ENCODE results near the gene LAMP1.

The LAMP1 gene

DNA sequence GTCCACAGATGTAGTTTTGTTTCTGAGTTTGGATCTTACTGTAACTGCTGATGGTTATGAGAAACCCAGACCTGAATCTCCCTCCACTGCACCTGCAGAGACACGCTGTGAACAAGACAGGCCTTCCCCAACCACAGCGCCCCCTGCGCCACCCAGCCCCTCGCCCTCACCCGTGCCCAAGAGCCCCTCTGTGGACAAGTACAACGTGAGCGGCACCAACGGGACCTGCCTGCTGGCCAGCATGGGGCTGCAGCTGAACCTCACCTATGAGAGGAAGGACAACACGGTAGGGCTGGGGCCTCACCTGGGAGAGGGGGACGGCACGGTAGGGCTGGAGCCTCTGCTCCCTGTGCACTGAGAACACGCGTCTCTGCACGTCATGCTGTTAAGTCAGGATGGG, 22.3 kb downstream of the LAMP1 start:
- peaks cover 49% of the 10 kb centered on the region for H3K36me3 ChIP-seq (ENCODE audit: control insufficient read depth, low read length)
- H4K20me1 ChIP-seq (ENCODE audit: control insufficient read depth, insufficient read depth, low read depth, low read length): peaks cover 3% of the 10 kb centered on the region; the same call in 1 of the 2 replicates
- TF ChIP-seq CTCF (IDR thresholded peaks at IDR 0.05; ENCODE audit: low read depth, low read length, poor library complexity, severe bottlenecking): no peak
- TF ChIP-seq EZH2phosphoT487 (IDR thresholded peaks at IDR 0.05; ENCODE audit: borderline replicate concordance, low read length): no peak

DNA sequence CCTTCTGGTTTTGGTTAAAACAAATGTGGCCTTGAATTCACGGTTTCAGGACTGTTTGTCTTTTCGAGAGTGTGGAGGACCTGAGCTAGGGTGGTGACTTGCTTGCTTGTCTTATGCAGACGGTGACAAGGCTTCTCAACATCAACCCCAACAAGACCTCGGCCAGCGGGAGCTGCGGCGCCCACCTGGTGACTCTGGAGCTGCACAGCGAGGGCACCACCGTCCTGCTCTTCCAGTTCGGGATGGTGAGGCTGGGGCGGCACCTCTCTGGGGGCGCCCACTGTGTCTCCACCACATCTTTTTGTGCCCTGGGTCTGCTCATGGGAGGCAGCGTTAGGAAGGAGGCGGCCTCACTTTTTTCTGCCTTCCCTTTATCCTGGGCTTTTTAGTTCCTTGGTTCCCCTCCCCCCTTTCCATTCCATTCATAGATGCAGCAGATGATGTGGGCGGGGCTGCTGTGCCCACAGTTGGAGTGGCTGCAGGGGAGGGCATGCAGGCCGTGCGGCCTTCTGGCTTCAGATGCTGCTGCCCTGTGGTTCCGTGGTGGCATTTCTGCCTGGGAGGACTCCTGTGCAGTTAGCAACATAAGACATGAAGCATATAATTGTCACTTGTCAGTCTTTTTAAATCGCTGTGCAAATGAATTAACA, 23.3 kb downstream of the LAMP1 start:
- H3K27me3 ChIP-seq (ENCODE audit: control insufficient read depth, low read length): no peaks in the 10 kb centered on the region
- H3K36me3 ChIP-seq (ENCODE audit: control insufficient read depth, low read length): peaks cover 49% of the 10 kb centered on the region
- H3K4me2 ChIP-seq (ENCODE audit: low read length): no peak overlapping the region
- no peak overlapping the region for H3K4me3 ChIP-seq (ENCODE audit: low read length)
- no peaks in the 10 kb centered on the region for H3F3A ChIP-seq (ENCODE audit: control insufficient read depth, insufficient read depth)
- TF ChIP-seq CTCF (IDR thresholded peaks at IDR 0.05; ENCODE audit: low read depth, low read length, poor library complexity, severe bottlenecking) (no peak), EZH2phosphoT487 (IDR thresholded peaks at IDR 0.05; ENCODE audit: borderline replicate concordance, low read length) (no peak)
- no peak overlapping the region for H3K27ac ChIP-seq (ENCODE audit: low read depth, low read length)
- H4K20me1 ChIP-seq (ENCODE audit: control insufficient read depth, insufficient read depth, low read depth, low read length): peaks cover 3% of the 10 kb centered on the region; the same call in 1 of the 2 replicates
- H3K4me1 ChIP-seq (ENCODE audit: control insufficient read depth, low read length): no peaks in the 10 kb centered on the region
- no peaks in the 10 kb centered on the region for H3K9me2 ChIP-seq (replicated peaks; ENCODE audit: control insufficient read depth, low read length)
- no peaks in the 10 kb centered on the region for H3K79me2 ChIP-seq (ENCODE audit: control insufficient read depth, low read length)
- H3K9me3 ChIP-seq (ENCODE audit: control insufficient read depth, insufficient read depth, low read length): no peaks in the 10 kb centered on the region

More for the DNA sequence above, 22.3 kb downstream of the LAMP1 start:
- H3K9me3 ChIP-seq (ENCODE audit: control insufficient read depth, insufficient read depth, low read length): no peaks in the 10 kb centered on the region
- H3K4me1 ChIP-seq (ENCODE audit: control insufficient read depth, low read length): no peaks in the 10 kb centered on the region
- H3K79me2 ChIP-seq (ENCODE audit: control insufficient read depth, low read length): no peaks in the 10 kb centered on the region
- H3F3A ChIP-seq (ENCODE audit: control insufficient read depth, insufficient read depth): no peaks in the 10 kb centered on the region
- no peak overlapping the region for H3K4me3 ChIP-seq (ENCODE audit: low read length)
- H3K9me2 ChIP-seq (replicated peaks; ENCODE audit: control insufficient read depth, low read length): no peaks in the 10 kb centered on the region
- no peak overlapping the region for H3K27ac ChIP-seq (ENCODE audit: low read depth, low read length)
- H3K27me3 ChIP-seq (ENCODE audit: control insufficient read depth, low read length): no peaks in the 10 kb centered on the region
- no peak overlapping the region for H3K4me2 ChIP-seq (ENCODE audit: low read length)

DNA sequence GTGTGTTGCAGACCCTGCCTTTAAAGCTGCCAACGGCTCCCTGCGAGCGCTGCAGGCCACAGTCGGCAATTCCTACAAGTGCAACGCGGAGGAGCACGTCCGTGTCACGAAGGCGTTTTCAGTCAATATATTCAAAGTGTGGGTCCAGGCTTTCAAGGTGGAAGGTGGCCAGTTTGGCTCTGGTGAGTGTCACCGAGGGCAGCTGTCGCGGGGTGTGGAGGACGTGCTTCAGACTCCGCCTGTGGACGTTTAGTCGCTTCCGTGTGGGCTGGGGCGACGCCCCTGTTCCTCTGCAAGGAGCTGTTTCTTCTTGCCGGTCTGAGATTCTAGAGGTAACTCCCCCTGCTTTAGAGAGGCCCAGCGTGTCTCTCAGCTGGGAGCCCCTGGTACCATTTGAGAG, 24.5 kb downstream of the LAMP1 start:
- no peak overlapping the region for H3K4me3 ChIP-seq (ENCODE audit: low read length)
- H3K4me1 ChIP-seq (ENCODE audit: control insufficient read depth, low read length): no peaks in the 10 kb centered on the region
- no peaks in the 10 kb centered on the region for H3K27me3 ChIP-seq (ENCODE audit: control insufficient read depth, low read length)
- H3K4me2 ChIP-seq (ENCODE audit: low read length): no peak overlapping the region
- H3F3A ChIP-seq (ENCODE audit: control insufficient read depth, insufficient read depth): no peaks in the 10 kb centered on the region
- no peaks in the 10 kb centered on the region for H3K79me2 ChIP-seq (ENCODE audit: control insufficient read depth, low read length)
- TF ChIP-seq CTCF (IDR thresholded peaks at IDR 0.05; ENCODE audit: low read depth, low read length, poor library complexity, severe bottlenecking) (no peak), EZH2phosphoT487 (IDR thresholded peaks at IDR 0.05; ENCODE audit: borderline replicate concordance, low read length) (no peak)
- H3K36me3 ChIP-seq (ENCODE audit: control insufficient read depth, low read length): peaks cover 49% of the 10 kb centered on the region
- H3K9me3 ChIP-seq (ENCODE audit: control insufficient read depth, insufficient read depth, low read length): no peaks in the 10 kb centered on the region
- no peaks in the 10 kb centered on the region for H3K9me2 ChIP-seq (replicated peaks; ENCODE audit: control insufficient read depth, low read length)
- H4K20me1 ChIP-seq (ENCODE audit: control insufficient read depth, insufficient read depth, low read depth, low read length): peaks cover 3% of the 10 kb centered on the region; the same call in 1 of the 2 replicates
- H3K27ac ChIP-seq (ENCODE audit: low read depth, low read length): no peak overlapping the region

Data from DOHH2 (cell line).